HG03196 (cell line): Measurements from ENCODE around the gene TFCP2.

Experiments
- ATAC-seq: cut with Tn5 transposase; IDR thresholded peaks from one replicate; pipeline ENCODE4 v1.9.1; 2021; ENCODE audit not compliant: unreplicated experiment

Gene TFCP2

DNA sequence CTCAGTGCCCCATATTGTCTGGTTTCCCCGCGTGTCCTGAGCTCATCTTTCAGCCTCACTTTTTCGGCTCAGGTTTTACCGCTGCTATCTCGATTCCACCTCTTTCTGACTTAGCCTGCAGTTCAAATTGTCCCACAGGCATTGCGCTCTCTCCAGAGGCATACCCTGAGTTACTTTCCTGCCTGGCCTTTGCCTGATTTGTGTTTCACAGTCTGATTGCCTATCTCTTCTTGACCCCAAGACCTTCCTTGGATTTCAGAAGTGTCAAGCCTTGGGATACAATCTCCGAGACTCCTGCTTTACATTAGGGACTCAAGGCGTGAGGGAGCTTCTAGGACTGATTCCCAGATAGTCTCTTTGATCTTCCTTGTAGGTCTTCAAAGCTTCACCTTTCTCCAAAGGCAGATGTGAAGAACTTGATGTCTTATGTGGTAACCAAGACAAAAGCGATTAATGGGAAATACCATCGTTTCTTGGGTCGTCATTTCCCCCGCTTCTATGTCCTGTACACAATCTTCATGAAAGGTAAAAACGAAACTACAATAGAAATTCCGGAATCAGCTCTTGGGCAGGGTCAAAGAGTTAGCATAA is 124.2 kb downstream of the TFCP2 start:
- ATAC-seq: no peak

DNA sequence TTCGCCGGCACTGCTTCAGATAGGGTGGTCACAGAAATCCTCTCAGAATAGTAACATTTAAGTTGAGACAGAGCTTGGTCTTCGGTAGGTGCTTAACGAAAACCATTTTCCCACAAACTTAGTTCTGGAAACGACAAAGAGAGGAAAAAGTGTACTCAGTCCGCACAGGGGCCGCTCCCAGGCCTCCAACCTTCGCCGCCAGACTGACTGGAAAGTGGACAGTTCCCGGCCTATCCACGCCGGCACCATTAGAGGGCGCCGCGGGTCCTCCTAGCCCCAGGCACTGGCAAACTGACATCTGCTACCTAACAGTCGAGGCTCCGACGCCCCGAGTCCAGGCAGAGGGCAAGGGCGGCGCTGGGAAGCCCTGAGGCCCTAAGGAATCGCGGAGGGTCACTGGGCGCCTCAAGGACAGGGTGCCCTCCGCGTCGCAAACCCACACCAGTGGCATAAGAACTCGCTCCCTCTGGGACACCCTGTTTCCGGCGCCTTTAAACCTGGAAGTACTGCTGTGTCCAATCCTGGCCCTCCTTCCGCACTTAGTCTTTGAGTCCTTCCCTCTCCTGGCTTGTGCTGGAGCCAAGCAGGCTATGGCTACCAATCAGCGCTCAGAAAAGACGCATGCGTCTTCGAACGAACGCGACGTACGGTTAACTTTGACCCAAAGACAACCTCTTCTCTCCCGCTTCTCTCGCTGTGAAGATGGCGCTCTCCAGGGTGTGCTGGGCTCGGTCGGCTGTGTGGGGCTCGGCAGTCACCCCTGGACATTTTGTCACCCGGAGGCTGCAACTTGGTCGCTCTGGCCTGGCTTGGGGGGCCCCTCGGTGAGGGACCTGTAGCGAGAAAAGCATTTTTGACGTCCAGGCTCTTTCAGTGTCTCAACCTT is 125.0 kb downstream of the TFCP2 start, which contains the start of gene LETMD1:
LETMD1 (plus strand) TSS at position 673 of the 886 bp plus-strand sequence; CDS start at position 703, 30 bp downstream.
- peak; percentile 91 for ATAC-seq
